HCT116 (cell line): ENCODE results near the gene C10orf105. TPM values are rescaled to one million over a fixed set of nuclear protein-coding genes. Genes with fewer than 3 reads are reported as not detected.

Experiments used
- ATAC-seq: fragments of 200-7000 bp; cut with Tn5 transposase; 2 replicates; pipeline ENCODE4 v1.9.1; 2020; ENCODE audit warnings: mild to moderate bottlenecking, moderate library complexity
- BruUV-seq: library from RNA; stranded (reverse); fragments of 400-500 nt; replicated peaks from 2 replicates; lab custom pipeline; 2021; lab: Mats Ljungman, UMichigan
- CTCF ChIA-PET: fragments of 300-600 bp; sonication (Branson Sonifier 250); formaldehyde crosslinking; loops from one replicate; lab custom pipeline; 2021; ENCODE audit warnings: antibody characterized with exemption; lab: Charles Lee
- POLR2A ChIA-PET: fragments of 300-600, 350-600 bp; sonication (Branson Sonifier 250); formaldehyde crosslinking; loops from one replicate; lab custom pipeline; 2021; ENCODE audit warnings: antibody characterized with exemption; lab: Charles Lee
- RAD21 ChIA-PET, 2 experiments: fragments of 300-600 bp; sonication (Branson Sonifier 250); formaldehyde crosslinking; loops; one replicate each; lab custom pipeline; 2023; ENCODE audit warnings: low total read pairs in 2 of 2; ENCODE audit not compliant: uncharacterized antibody in 2 of 2, unreplicated experiment in 2 of 2, low non-redundant PET in 1 of 2; lab: Charles Lee
- DNase-seq: peaks from one replicate; pipeline ENCODE4 v3.0.0-alpha.2; 2010; ENCODE audit warnings: low read depth, low spot score
- H2AFZ ChIP-seq: fragments of 200-600 bp; shearing (Covaris generic), sonication (generic); 2 replicates; pipeline ENCODE4 v1.6.1; 2017; ENCODE audit warnings: low read depth, mixed run types, mixed read lengths, antibody characterized with exemption, low read length; ENCODE audit not compliant: poor library complexity, severe bottlenecking
- H3K27ac ChIP-seq: 2 replicates; pipeline ENCODE4 v1.5.1; 2012; ENCODE audit warnings: low read depth, low read length
- H3K27me3 ChIP-seq: fragments of 200-600 bp; sonication (generic); 2 replicates; pipeline ENCODE4 v1.6.1; 2016; ENCODE audit warnings: mixed run types, low read length, mixed read lengths; ENCODE audit not compliant: insufficient read depth
- H3K36me3 ChIP-seq, 2 experiments: fragments of 200-500 bp in 1 of 2; fragments of 200-600 bp in 1 of 2; sonication (Bioruptor generic) in 1 of 2; sonication (generic) in 1 of 2; 2 replicates each; pipeline versions ENCODE4 v1.5.1 to v1.6.1; 2014 to 2016; ENCODE audit warnings: low read length in 2 of 2, inconsistent platforms in 1 of 2, mixed read lengths in 1 of 2, mixed run types in 1 of 2; ENCODE audit not compliant: insufficient read depth in 2 of 2, control insufficient read depth in 1 of 2
- H3K4me1 ChIP-seq, 2 experiments: fragments of 200-600 bp in 1 of 2; sonication (generic) in 1 of 2; 2 replicates each; pipeline versions ENCODE4 v1.5.1 to v1.6.1; 2012 to 2017; ENCODE audit warnings: low read length in 2 of 2, inconsistent platforms in 1 of 2, mild to moderate bottlenecking in 1 of 2, mixed read lengths in 1 of 2, mixed run types in 1 of 2, moderate library complexity in 1 of 2; ENCODE audit not compliant: insufficient read depth in 2 of 2, control insufficient read depth in 1 of 2
- H3K4me2 ChIP-seq: fragments of 200-600 bp; sonication (generic); 2 replicates; pipeline ENCODE4 v1.6.1; 2017; ENCODE audit warnings: mixed run types, low read length, mixed read lengths
- H3K4me3 ChIP-seq, 2 experiments: fragments of 200-600 bp in 1 of 2; sonication (generic) in 1 of 2; replicated peaks in 1 of 2; 2 replicates each; pipeline ENCODE4 v1.5.1; 2011 to 2016; ENCODE audit warnings: low read length in 2 of 2, control low read depth in 1 of 2, low read depth in 1 of 2, mild to moderate bottlenecking in 1 of 2, mixed read lengths in 1 of 2, mixed run types in 1 of 2
- H3K79me2 ChIP-seq: fragments of 200-600 bp; sonication (generic); 2 replicates; pipeline ENCODE4 v1.6.1; 2017; ENCODE audit warnings: mild to moderate bottlenecking, mixed run types, low read length, moderate library complexity, mixed read lengths; ENCODE audit not compliant: insufficient read depth
- H3K9ac ChIP-seq: fragments of 200-600 bp; sonication (generic); 2 replicates; pipeline ENCODE4 v1.6.1; 2016; ENCODE audit warnings: low read length, mixed read lengths
- H3K9me2 ChIP-seq: fragments of 200-600 bp; sonication (generic), shearing (Covaris generic); 2 replicates; pipeline ENCODE4 v1.6.1; 2017; ENCODE audit warnings: mixed run types, mild to moderate bottlenecking, moderate library complexity; ENCODE audit not compliant: insufficient read depth
- H3K9me3 ChIP-seq, 2 experiments: fragments of 200-500 bp in 1 of 2; fragments of 200-600 bp in 1 of 2; sonication (Bioruptor generic) in 1 of 2; sonication (generic) in 1 of 2; 2 replicates each; pipeline ENCODE4 v1.6.1; 2014 to 2017; ENCODE audit warnings: low read length in 2 of 2, mixed read lengths in 2 of 2, inconsistent platforms in 1 of 2, low read depth in 1 of 2, mild to moderate bottlenecking in 1 of 2, mixed run types in 1 of 2, moderate library complexity in 1 of 2; ENCODE audit not compliant: control insufficient read depth in 1 of 2, insufficient read depth in 1 of 2
- H4K20me1 ChIP-seq: fragments of 200-600 bp; sonication (generic), shearing (Covaris generic); 2 replicates; pipeline ENCODE4 v1.6.1; 2017; ENCODE audit warnings: mixed run types, mild to moderate bottlenecking, moderate library complexity; ENCODE audit not compliant: insufficient read depth
- CBX3 ChIP-seq: IDR thresholded peaks from 2 replicates; pipeline ENCODE4 v1.6.1; 2012; ENCODE audit warnings: low read depth
- CTCF ChIP-seq, 3 experiments: fragments of 200-600 bp in 1 of 3; sonication (generic) in 1 of 3; IDR thresholded peaks in 2 of 3; conservative IDR thresholded peaks in 1 of 3; 2 replicates each; pipeline ENCODE4 v1.5.1; 2012 to 2017; ENCODE audit warnings: low read depth in 2 of 3, low read length in 2 of 3, antibody characterized with exemption in 1 of 3, borderline replicate concordance in 1 of 3, control low read depth in 1 of 3, mild to moderate bottlenecking in 1 of 3, mixed read lengths in 1 of 3, mixed run types in 1 of 3, moderate library complexity in 1 of 3; ENCODE audit not compliant: insufficient read depth in 1 of 3
- EGR1 ChIP-seq: IDR thresholded peaks from 2 replicates; pipeline ENCODE4 v1.6.1; 2012; ENCODE audit warnings: low read depth
- ELF1 ChIP-seq: IDR thresholded peaks from 2 replicates; pipeline ENCODE4 v1.6.1; 2012; ENCODE audit warnings: low read depth, borderline replicate concordance
- EZH2phosphoT487 ChIP-seq: fragments of 200-600 bp; IDR thresholded peaks from 2 replicates; pipeline ENCODE4 v1.6.1; 2018; ENCODE audit warnings: antibody characterized with exemption, borderline replicate concordance
- JUND ChIP-seq: IDR thresholded peaks from 2 replicates; pipeline ENCODE4 v1.6.1; 2012
- MAX ChIP-seq: IDR thresholded peaks from 2 replicates; pipeline ENCODE4 v1.6.1; 2012
- POLR2A ChIP-seq: IDR thresholded peaks from 2 replicates; pipeline ENCODE4 v1.7.0; 2011; ENCODE audit warnings: borderline replicate concordance; ENCODE audit not compliant: insufficient read depth, insufficient read length; ENCODE audit errors: extremely low read depth
- POLR2AphosphoS5 ChIP-seq: IDR thresholded peaks from 2 replicates; pipeline ENCODE4 v1.6.1; 2011; ENCODE audit warnings: mild to moderate bottlenecking, low read depth, low read length, moderate library complexity
- SP1 ChIP-seq: IDR thresholded peaks from 2 replicates; pipeline ENCODE4 v1.6.1; 2012; ENCODE audit warnings: low read depth
- SRF ChIP-seq: IDR thresholded peaks from 2 replicates; pipeline ENCODE4 v1.6.1; 2012; ENCODE audit warnings: low read depth
- TCF7L2 ChIP-seq: IDR thresholded peaks from 2 replicates; pipeline ENCODE4 v1.7.0; 2011; ENCODE audit warnings: borderline replicate concordance, inconsistent platforms; ENCODE audit not compliant: insufficient read depth, insufficient read length; ENCODE audit errors: extremely low read depth
- YY1 ChIP-seq: IDR thresholded peaks from 2 replicates; pipeline ENCODE4 v1.6.1; 2011; ENCODE audit warnings: low read length, low read depth, moderate library complexity, mild to moderate bottlenecking; ENCODE audit not compliant: insufficient replicate concordance; ENCODE audit errors: extremely low read depth
- ZBTB33 ChIP-seq: IDR thresholded peaks from 2 replicates; pipeline ENCODE4 v1.6.1; 2011; ENCODE audit warnings: mild to moderate bottlenecking, low read length, moderate library complexity; ENCODE audit not compliant: insufficient replicate concordance; ENCODE audit errors: extremely low read depth
- ZFX ChIP-seq: fragments of 450-650 bp; IDR thresholded peaks from 2 replicates; pipeline ENCODE4 v1.6.1; 2017
- ZNF274 ChIP-seq: fragments of 200-500 bp; sonication (Bioruptor generic); IDR thresholded peaks from 2 replicates; pipeline ENCODE4 v1.6.1; 2014; ENCODE audit warnings: mild to moderate bottlenecking, low read depth, low read length, inconsistent platforms
- intact Hi-C: fragments of 100-400 bp; cut with micrococcal nuclease; formaldehyde crosslinking; loops from 2 replicates; pipeline ENCODE4 v1.10.0; 2022
- total RNA-seq: library from RNA; stranded (reverse); gene quantifications from one replicate; pipeline ENCODE4 v1.2.1, GENCODE V29; 2021; ENCODE audit not compliant: unreplicated experiment
- TF ChIP-seq, protein P1 (sequence below): IDR thresholded peaks from 2 replicates; pipeline ENCODE4 v1.6.1; 2012; ENCODE audit warnings: low read depth

Gene C10orf105
- total RNA-seq, 1 experiment from 2014 or later: not detected

GRCh38 chr10:71693377-71693776, 26.2 kb downstream of the C10orf105 start:
- Histone ChIP-seq H3K4me3 (no peak overlapping the region), H3K9me2 (no peaks in the 10 kb centered on the region), H3K36me3 (no peaks in the 10 kb centered on the region), H4K20me1 (no peaks in the 10 kb centered on the region), H3K9me3 (no peaks in the 10 kb centered on the region), H3K4me2 (no peak overlapping the region), H3K79me2 (no peaks in the 10 kb centered on the region), H3K27me3 (no peaks in the 10 kb centered on the region), H3K27ac (no peak overlapping the region), H3K4me1 (peaks cover 0 to 8% of the 10 kb centered on the region in 2 experiments; a peak in 1 of 4 replicates), H2AFZ (no peak overlapping the region), H3K9ac (no peak overlapping the region)
- no peak for TF ChIP-seq ZBTB33
- no peak for TF ChIP-seq SP1
- no peak for TF ChIP-seq YY1
- TF ChIP-seq MAX: no peak
- no peak for TF ChIP-seq TCF7L2
- TF ChIP-seq, protein P1, sequence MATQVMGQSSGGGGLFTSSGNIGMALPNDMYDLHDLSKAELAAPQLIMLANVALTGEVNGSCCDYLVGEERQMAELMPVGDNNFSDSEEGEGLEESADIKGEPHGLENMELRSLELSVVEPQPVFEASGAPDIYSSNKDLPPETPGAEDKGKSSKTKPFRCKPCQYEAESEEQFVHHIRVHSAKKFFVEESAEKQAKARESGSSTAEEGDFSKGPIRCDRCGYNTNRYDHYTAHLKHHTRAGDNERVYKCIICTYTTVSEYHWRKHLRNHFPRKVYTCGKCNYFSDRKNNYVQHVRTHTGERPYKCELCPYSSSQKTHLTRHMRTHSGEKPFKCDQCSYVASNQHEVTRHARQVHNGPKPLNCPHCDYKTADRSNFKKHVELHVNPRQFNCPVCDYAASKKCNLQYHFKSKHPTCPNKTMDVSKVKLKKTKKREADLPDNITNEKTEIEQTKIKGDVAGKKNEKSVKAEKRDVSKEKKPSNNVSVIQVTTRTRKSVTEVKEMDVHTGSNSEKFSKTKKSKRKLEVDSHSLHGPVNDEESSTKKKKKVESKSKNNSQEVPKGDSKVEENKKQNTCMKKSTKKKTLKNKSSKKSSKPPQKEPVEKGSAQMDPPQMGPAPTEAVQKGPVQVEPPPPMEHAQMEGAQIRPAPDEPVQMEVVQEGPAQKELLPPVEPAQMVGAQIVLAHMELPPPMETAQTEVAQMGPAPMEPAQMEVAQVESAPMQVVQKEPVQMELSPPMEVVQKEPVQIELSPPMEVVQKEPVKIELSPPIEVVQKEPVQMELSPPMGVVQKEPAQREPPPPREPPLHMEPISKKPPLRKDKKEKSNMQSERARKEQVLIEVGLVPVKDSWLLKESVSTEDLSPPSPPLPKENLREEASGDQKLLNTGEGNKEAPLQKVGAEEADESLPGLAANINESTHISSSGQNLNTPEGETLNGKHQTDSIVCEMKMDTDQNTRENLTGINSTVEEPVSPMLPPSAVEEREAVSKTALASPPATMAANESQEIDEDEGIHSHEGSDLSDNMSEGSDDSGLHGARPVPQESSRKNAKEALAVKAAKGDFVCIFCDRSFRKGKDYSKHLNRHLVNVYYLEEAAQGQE: no peak
- TF ChIP-seq ZNF274: no peak
- no peak for TF ChIP-seq EGR1
- TF ChIP-seq SRF: no peak
- no peak for TF ChIP-seq EZH2phosphoT487
- no peak for TF ChIP-seq ELF1
- no peak for TF ChIP-seq CTCF (IDR thresholded peaks at IDR 0.05 in 2 of 3, conservative IDR thresholded peaks at IDR 0.05 in 1 of 3; ENCODE audit: borderline replicate concordance in 1 of 3, insufficient read depth in 1 of 3, low read depth in 2 of 3, low read length in 2 of 3)
- no peak for TF ChIP-seq POLR2A
- no peak for TF ChIP-seq CBX3
- no peak for TF ChIP-seq POLR2AphosphoS5
- TF ChIP-seq ZFX: no peak
- no peak for TF ChIP-seq JUND
- CTCF ChIA-PET: interaction anchor here (0.8 to 0.9 kb wide), 2 partner anchors 80 to 380 kb away, joined by 3 read pairs; no protein-coding TSS in a partner anchor
- no TSS peak for BruUV-seq
- ATAC-seq (no peak), DNase-seq (no peak)
- RAD21 ChIA-PET: no interaction called here
- POLR2A ChIA-PET: no interaction called here
- intact Hi-C loops: no loop called here
